K562 (cell line): ENCODE data around the gene NOTCH1. TPM values are rescaled to one million over a fixed set of nuclear protein-coding genes. Genes with fewer than 3 reads are reported as not detected.

Experiments used
- ATAC-seq: fragments of 200-7000 bp; cut with Tn5 transposase; 3 replicates; pipeline ENCODE4 v1.9.1; 2020; ENCODE audit warnings: moderate library complexity
- BruUV-seq: library from RNA; stranded (reverse); fragments of 400-500 nt; replicated peaks from 2 replicates; lab custom pipeline; 2021; lab: Mats Ljungman, UMichigan
- CTCF ChIA-PET: fragments of 300-600 bp; formaldehyde crosslinking; extraction: SDS; loops from one replicate; lab custom pipeline; 2021; ENCODE audit warnings: low intra/inter-chr PET ratio; lab: Yijun Ruan, JAX
- POLR2A ChIA-PET: fragments of 300-600, 350-650 bp; sonication (Branson Sonifier 250); formaldehyde crosslinking; extraction: SDS; loops from one replicate; lab custom pipeline; 2021; ENCODE audit warnings: antibody characterized with exemption, inconsistent platforms; lab: Yijun Ruan, JAX
- DNase-seq, 4 experiments: peaks; one replicate each; pipeline versions ENCODE4 v3.0.0 to v3.0.0-alpha.2; 2011 to 2018; ENCODE audit warnings: low spot score in 3 of 4, mixed read lengths in 3 of 4; ENCODE audit errors: extremely low read depth in 1 of 4
- FAIRE-seq: peaks from 2 replicates; lab custom pipeline; 2011; peaks lifted over from hg19 to GRCh38; lab: Jason Lieb, UNC
- H2AFZ ChIP-seq: 2 replicates; pipeline ENCODE4 v1.6.0; 2011; ENCODE audit warnings: low read depth, low read length, control low read depth, inconsistent platforms
- H3K27ac ChIP-seq: fragments of 200-600 bp; 3 replicates; pipeline ENCODE4 v1.8.0; 2011; ENCODE audit warnings: low read depth, mild to moderate bottlenecking, control low read depth, inconsistent platforms, low read length, moderate library complexity, mixed read lengths; ENCODE audit errors: extremely low read depth
- H3K27me3 ChIP-seq, 2 experiments: fragments of 300-600 bp in 1 of 2; 2 replicates in 1 of 2; 3 replicates in 1 of 2; pipeline versions ENCODE4 v1.6.0 to v1.8.0; 2011; ENCODE audit warnings: inconsistent platforms in 2 of 2, low read length in 2 of 2, mild to moderate bottlenecking in 1 of 2, mixed read lengths in 1 of 2, moderate library complexity in 1 of 2; ENCODE audit not compliant: control insufficient read depth in 2 of 2, insufficient read depth in 2 of 2
- H3K36me3 ChIP-seq: fragments of 300-600 bp; 3 replicates; pipeline ENCODE4 v1.8.0; 2011; ENCODE audit warnings: mild to moderate bottlenecking, low read length, inconsistent platforms; ENCODE audit not compliant: control insufficient read depth, insufficient read depth
- H3K4me1 ChIP-seq, 2 experiments: fragments of 200-600 bp in 1 of 2; replicated peaks in 1 of 2; 2 replicates in 1 of 2; 3 replicates in 1 of 2; pipeline versions ENCODE4 v1.5.1 to v1.8.0; 2011; ENCODE audit warnings: inconsistent platforms in 2 of 2, low read length in 2 of 2, mild to moderate bottlenecking in 1 of 2, mixed read lengths in 1 of 2, moderate library complexity in 1 of 2; ENCODE audit not compliant: control insufficient read depth in 2 of 2, insufficient read depth in 2 of 2
- H3K4me2 ChIP-seq: 2 replicates; pipeline ENCODE4 v1.6.1; 2011; ENCODE audit warnings: low read length, control low read depth, inconsistent platforms, mixed read lengths; ENCODE audit not compliant: insufficient read depth
- H3K4me3 ChIP-seq: fragments of 200-600 bp; sonication (generic), shearing (Covaris generic); 2 replicates; pipeline ENCODE4 v1.5.1; 2016; ENCODE audit warnings: control low read depth, inconsistent platforms
- H3K79me2 ChIP-seq: fragments of 200-600 bp; 3 replicates; pipeline ENCODE4 v1.8.0; 2011; ENCODE audit warnings: low read length, inconsistent platforms; ENCODE audit not compliant: control insufficient read depth, insufficient read depth
- H3K9ac ChIP-seq, 2 experiments: 2 replicates each; pipeline versions ENCODE4 v1.6.0 to v1.6.1; 2011; ENCODE audit warnings: low read depth in 2 of 2, low read length in 2 of 2, control low read depth in 1 of 2, inconsistent platforms in 1 of 2, mild to moderate bottlenecking in 1 of 2, mixed read lengths in 1 of 2; ENCODE audit not compliant: insufficient read depth in 1 of 2
- H3K9me1 ChIP-seq: one replicate; pipeline ENCODE4 v1.6.0; 2011; ENCODE audit warnings: inconsistent platforms, mild to moderate bottlenecking, low read length, moderate library complexity; ENCODE audit not compliant: control insufficient read depth, insufficient read depth
- H3K9me3 ChIP-seq: replicated peaks from 2 replicates; pipeline ENCODE4 v1.5.1; 2011; ENCODE audit warnings: low read depth, low read length, inconsistent platforms; ENCODE audit not compliant: control insufficient read depth, insufficient read depth
- H4K20me1 ChIP-seq: replicated peaks from 2 replicates; pipeline ENCODE4 v1.6.1; 2011; ENCODE audit warnings: low read length, inconsistent platforms, mixed read lengths; ENCODE audit not compliant: control insufficient read depth, insufficient read depth
- WGBS: fragments of 100-300 bp; shearing (Covaris generic); methylation state at CpG from one replicate; pipeline ENCODE4 v1.1.6; 2016; ENCODE audit warnings: low coverage, mixed read lengths; ENCODE audit not compliant: insufficient coverage; ENCODE audit errors: missing lambda C conversion rate; 5-methylcytosine and 5-hydroxymethylcytosine counted together
- in situ Hi-C: fragments of 300-500 bp; cut with MboI; formaldehyde crosslinking; loops from 4 replicates; pipeline ENCODE4 v1.15.0; 2018; ENCODE audit warnings: inconsistent platforms, mixed read lengths
- intact Hi-C: fragments of 100-400 bp; cut with micrococcal nuclease; formaldehyde crosslinking; loops from 2 replicates; pipeline ENCODE4 v1.14.2; 2022
- polyA plus RNA-seq, 8 experiments: library from polyadenylated mRNA; depleted of rRNA in 4 of 8; stranded (reverse) in 5 of 8; unstranded in 3 of 8; fragments of >200 nt; fragmentation: Nextera tagmentation in 2 of 8; fragmentation: Illumina TruSeq in 1 of 8; extraction: Ambion mirVana in 2 of 8; extraction: Trizol in 1 of 8; gene quantifications; 2 replicates each; pipeline versions ENCODE4 v1.2.1 to v1.2.3, GENCODE V29; 2011 to 2014; ENCODE audit warnings: inconsistent platforms in 1 of 8, missing spikeins in 1 of 8
- total RNA-seq, 7 experiments: library from RNA; depleted of rRNA in 6 of 7; stranded (reverse); fragments of >200 nt in 6 of 7; fragmentation: Illumina TruSeq in 2 of 7; extraction: Trizol in 2 of 7; gene quantifications; 2 replicates each; pipeline versions ENCODE4 v1.2.1 to v1.2.3, GENCODE V29; 2011 to 2021; ENCODE audit warnings: low replicate concordance in 1 of 7
- TF ChIP-seq, protein P1 (sequence below): fragments of 450-650 bp; formaldehyde crosslinking; IDR thresholded peaks from 2 replicates; pipeline ENCODE4 v1.4.0; 2020; ENCODE audit warnings: mild to moderate bottlenecking, moderate library complexity
- TF ChIP-seq, protein P2 (sequence below): fragments of 450-650 bp; IDR thresholded peaks from 2 replicates; pipeline ENCODE4 v1.6.1; 2016; ENCODE audit warnings: borderline replicate concordance

Gene NOTCH1
- total and polyA plus RNA-seq, 9 of the 15 experiments (the other 6 are each of a cell fraction or from before 2014, with no cell fraction given), result 0.03 to 31.4 (median 2.3) TPM

DNA sequence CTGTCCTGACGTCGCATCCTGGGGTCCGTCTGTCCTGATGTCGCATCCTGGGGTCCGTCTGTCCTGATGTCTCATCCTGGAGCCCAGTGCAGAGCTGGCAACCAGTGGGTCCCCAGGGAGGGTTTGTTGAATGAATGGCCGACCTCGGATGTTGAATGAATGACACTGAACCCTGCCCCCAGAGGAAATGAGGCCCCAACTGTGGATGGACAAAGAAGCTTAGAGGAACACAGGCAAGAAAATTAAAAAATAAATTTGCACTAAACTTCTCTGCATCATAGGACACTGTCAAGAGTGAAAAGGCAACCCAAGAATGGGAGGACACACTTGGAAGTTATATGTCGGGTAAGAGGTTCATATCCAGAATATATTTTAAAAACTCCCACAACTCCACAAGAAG is 47.7 kb upstream of the NOTCH1 start:
- Histone ChIP-seq H3K9ac (no peak overlapping the region), H3K4me3 (no peak overlapping the region), H3K9me3 (0 out of 2 replicates have a peak, but pooled peaks cover 3% of the 10 kb centered on the region), H4K20me1 (no peaks in the 10 kb centered on the region), H3K27me3 (peaks cover 27 to 46% of the 10 kb centered on the region in 2 experiments), H3K27ac (no peak overlapping the region), H3K4me1 (peaks cover 22 to 58% of the 10 kb centered on the region in 2 experiments), H3K9me1 (no peaks in the 10 kb centered on the region), H3K79me2 (no peaks in the 10 kb centered on the region), H3K4me2 (no peak overlapping the region), H2AFZ (no peak overlapping the region), H3K36me3 (no peaks in the 10 kb centered on the region)
- no peak for ATAC-seq
- FAIRE-seq, result no peak
- no peak for DNase-seq
- ChIA-PET POLR2A (interaction anchor here (1.9 kb wide), 1 partner anchor 10 kb away, joined by 5 read pairs; no protein-coding TSS in a partner anchor), CTCF (no interaction called here)
- WGBS, result 8% methylated on average over 8 of the region's 8 CpGs
- BruUV-seq, result no TSS peak
- in situ Hi-C loops, result no loop called here
- TF ChIP-seq, protein P1, sequence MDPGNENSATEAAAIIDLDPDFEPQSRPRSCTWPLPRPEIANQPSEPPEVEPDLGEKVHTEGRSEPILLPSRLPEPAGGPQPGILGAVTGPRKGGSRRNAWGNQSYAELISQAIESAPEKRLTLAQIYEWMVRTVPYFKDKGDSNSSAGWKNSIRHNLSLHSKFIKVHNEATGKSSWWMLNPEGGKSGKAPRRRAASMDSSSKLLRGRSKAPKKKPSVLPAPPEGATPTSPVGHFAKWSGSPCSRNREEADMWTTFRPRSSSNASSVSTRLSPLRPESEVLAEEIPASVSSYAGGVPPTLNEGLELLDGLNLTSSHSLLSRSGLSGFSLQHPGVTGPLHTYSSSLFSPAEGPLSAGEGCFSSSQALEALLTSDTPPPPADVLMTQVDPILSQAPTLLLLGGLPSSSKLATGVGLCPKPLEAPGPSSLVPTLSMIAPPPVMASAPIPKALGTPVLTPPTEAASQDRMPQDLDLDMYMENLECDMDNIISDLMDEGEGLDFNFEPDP, result no peak
- TF ChIP-seq, protein P2, sequence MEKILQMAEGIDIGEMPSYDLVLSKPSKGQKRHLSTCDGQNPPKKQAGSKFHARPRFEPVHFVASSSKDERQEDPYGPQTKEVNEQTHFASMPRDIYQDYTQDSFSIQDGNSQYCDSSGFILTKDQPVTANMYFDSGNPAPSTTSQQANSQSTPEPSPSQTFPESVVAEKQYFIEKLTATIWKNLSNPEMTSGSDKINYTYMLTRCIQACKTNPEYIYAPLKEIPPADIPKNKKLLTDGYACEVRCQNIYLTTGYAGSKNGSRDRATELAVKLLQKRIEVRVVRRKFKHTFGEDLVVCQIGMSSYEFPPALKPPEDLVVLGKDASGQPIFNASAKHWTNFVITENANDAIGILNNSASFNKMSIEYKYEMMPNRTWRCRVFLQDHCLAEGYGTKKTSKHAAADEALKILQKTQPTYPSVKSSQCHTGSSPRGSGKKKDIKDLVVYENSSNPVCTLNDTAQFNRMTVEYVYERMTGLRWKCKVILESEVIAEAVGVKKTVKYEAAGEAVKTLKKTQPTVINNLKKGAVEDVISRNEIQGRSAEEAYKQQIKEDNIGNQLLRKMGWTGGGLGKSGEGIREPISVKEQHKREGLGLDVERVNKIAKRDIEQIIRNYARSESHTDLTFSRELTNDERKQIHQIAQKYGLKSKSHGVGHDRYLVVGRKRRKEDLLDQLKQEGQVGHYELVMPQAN, result no peak
- intact Hi-C loops, result no loop called here
